GM12891 (cell line): ENCODE results near the gene TRA2A.
A peak's percentile ranks its signal among the peaks of the same experiment; 100 is the strongest.
"Not testable (repeated sequence)": the region's sequence is repeated elsewhere in the genome, so short reads cannot be mapped to it uniquely, and the experiment has no call there.

Source experiments
- DNase-seq: peaks from one replicate; pipeline ENCODE4 v3.0.0; 2011; ENCODE audit warnings: low spot score; ENCODE audit not compliant: insufficient read length
- FAIRE-seq: peaks from 2 replicates; lab custom pipeline; 2011; peaks lifted over from hg19 to GRCh38; lab: Jason Lieb, UNC
- PAX5 ChIP-seq: IDR thresholded peaks from 2 replicates; pipeline ENCODE4 v1.6.1; 2011; ENCODE audit warnings: low read length, moderate library complexity, mild to moderate bottlenecking; ENCODE audit not compliant: insufficient read depth, severe bottlenecking
- POLR2A ChIP-seq: IDR thresholded peaks from 2 replicates; pipeline ENCODE4 v1.6.1; 2011; ENCODE audit warnings: low read depth, low read length, control low read depth
- POLR2AphosphoS5 ChIP-seq: IDR thresholded peaks from 2 replicates; pipeline ENCODE4 v1.6.1; 2011; ENCODE audit warnings: low read depth, low read length, control low read depth
- POU2F2 ChIP-seq: IDR thresholded peaks from 2 replicates; pipeline ENCODE4 v1.6.1; 2011; ENCODE audit warnings: low read depth, mild to moderate bottlenecking, control low read depth, low read length, moderate library complexity
- SPI1 ChIP-seq: IDR thresholded peaks from 2 replicates; pipeline ENCODE4 v1.6.1; 2011; ENCODE audit warnings: low read depth, low read length, control low read depth
- TAF1 ChIP-seq: IDR thresholded peaks from 2 replicates; pipeline ENCODE4 v1.6.1; 2011; ENCODE audit warnings: low read depth, low read length, control low read depth

TRA2A gene

GRCh38 chr7:23494009-23494408 is 37.8 kb downstream of the TRA2A start:
- TF ChIP-seq TAF1: no peak
- no peak for TF ChIP-seq SPI1
- no peak for TF ChIP-seq POLR2A
- TF ChIP-seq POU2F2: no peak
- FAIRE-seq (no peak), DNase-seq (no peak)

- no peak for TF ChIP-seq POLR2A
- no peak for TF ChIP-seq POLR2AphosphoS5
- no peak for TF ChIP-seq POU2F2
- no peak for TF ChIP-seq PAX5
- no peak for TF ChIP-seq SPI1
- TF ChIP-seq TAF1: no peak
- FAIRE-seq (no peak), DNase-seq (no peak)
Observed at GRCh38 chr7:23491502-23491901, 40.3 kb downstream of the TRA2A start.

- FAIRE-seq (peak; percentile 9), DNase-seq (no peak)
- no peak for TF ChIP-seq TAF1
- no peak for TF ChIP-seq POLR2A
- no peak for TF ChIP-seq PAX5
- no peak for TF ChIP-seq POU2F2
- TF ChIP-seq POLR2AphosphoS5: no peak
- no peak for TF ChIP-seq SPI1
Observed at GRCh38 chr7:23490357-23491135, 41.2 kb downstream of the TRA2A start.

- FAIRE-seq, DNase-seq: not testable (repeated sequence)
Observed at GRCh38 chr7:23488714-23489113, 43.1 kb downstream of the TRA2A start.

GRCh38 chr7:23487670-23488069 is 44.1 kb downstream of the TRA2A start:
- no peak for TF ChIP-seq POU2F2
- TF ChIP-seq POLR2AphosphoS5: no peak
- no peak for TF ChIP-seq PAX5
- TF ChIP-seq SPI1: no peak
- TF ChIP-seq POLR2A: no peak
- TF ChIP-seq TAF1: no peak
- FAIRE-seq (no peak), DNase-seq (no peak)

- TF ChIP-seq POLR2AphosphoS5 (no peak), TAF1 (no peak), POU2F2 (no peak), POLR2A (no peak), PAX5 (no peak)
- DNase-seq (no peak), FAIRE-seq (no peak)
Observed at GRCh38 chr7:23486002-23486773, 45.6 kb downstream of the TRA2A start.

GRCh38 chr7:23482686-23483085 is 49.1 kb downstream of the TRA2A start:
- TF ChIP-seq TAF1 (no peak), SPI1 (no peak), POLR2AphosphoS5 (no peak), PAX5 (no peak), POLR2A (no peak), POU2F2 (no peak)
- no peak for FAIRE-seq
- DNase-seq: no peak

- no peak for TF ChIP-seq PAX5
- TF ChIP-seq POU2F2: no peak
- no peak for TF ChIP-seq SPI1
- no peak for TF ChIP-seq POLR2A
- TF ChIP-seq POLR2AphosphoS5: no peak
- TF ChIP-seq TAF1: no peak
- DNase-seq: no peak
Observed at GRCh38 chr7:23477962-23478866, 53.6 kb downstream of the TRA2A start.

GRCh38 chr7:23477157-23477499 is 54.7 kb downstream of the TRA2A start:
- FAIRE-seq (no peak), DNase-seq (no peak)
- no peak for TF ChIP-seq POU2F2
- TF ChIP-seq TAF1: no peak
- TF ChIP-seq POLR2AphosphoS5: no peak
- TF ChIP-seq PAX5: no peak
- no peak for TF ChIP-seq POLR2A
- no peak for TF ChIP-seq SPI1

More at GRCh38 chr7:23477962-23478866, 53.6 kb downstream of the TRA2A start:
- peak; percentile 58 for FAIRE-seq
